Endothelial cell of umbilical vein (primary cell): ENCODE measurements around the gene PCDHB5. TPM values are rescaled to one million over a fixed set of nuclear protein-coding genes. Genes with fewer than 3 reads are reported as not detected.
"Not testable (repeated sequence)": the region's sequence is repeated elsewhere in the genome, so short reads cannot be mapped to it uniquely, and the experiment has no call there.

Source experiments
- BruUV-seq: library from RNA; stranded (reverse); fragments of 400-500 nt; replicated peaks from 2 replicates; lab custom pipeline; 2021; lab: Mats Ljungman, UMichigan
- CTCF ChIA-PET: fragments of 300-600, 350-600 bp; sonication (Branson Sonifier 250); formaldehyde crosslinking; loops from one replicate; lab custom pipeline; 2021; ENCODE audit warnings: antibody characterized with exemption, inconsistent platforms; lab: Charles Lee
- POLR2A ChIA-PET: fragments of 300-600, 350-600 bp; sonication (Branson Sonifier 250); formaldehyde crosslinking; loops from one replicate; lab custom pipeline; 2021; ENCODE audit warnings: antibody characterized with exemption, inconsistent platforms; lab: Charles Lee
- DNase-seq: peaks from one replicate; pipeline ENCODE4 v3.0.0-alpha.2; 2011; ENCODE audit warnings: low read depth, low spot score
- FAIRE-seq: peaks from 2 replicates; lab custom pipeline; 2011; peaks lifted over from hg19 to GRCh38; lab: Jason Lieb, UNC
- H2AFZ ChIP-seq: 2 replicates; pipeline ENCODE4 v1.6.0; 2012; ENCODE audit warnings: low read depth, low read length, control low read depth, inconsistent platforms
- H3K27ac ChIP-seq: 2 replicates; pipeline ENCODE4 v1.5.1; 2011; ENCODE audit warnings: low read depth, mild to moderate bottlenecking, control low read depth, low read length, moderate library complexity; ENCODE audit not compliant: insufficient read depth
- H3K27me3 ChIP-seq, 2 experiments: 2 replicates each; pipeline versions ENCODE4 v1.6.0 to v1.6.1; 2011; ENCODE audit warnings: low read length in 2 of 2, mixed read lengths in 1 of 2; ENCODE audit not compliant: control insufficient read depth in 2 of 2, insufficient read depth in 2 of 2
- H3K36me3 ChIP-seq, 2 experiments: 2 replicates in 1 of 2; 3 replicates in 1 of 2; pipeline ENCODE4 v1.5.1; 2011; ENCODE audit warnings: low read length in 2 of 2, mild to moderate bottlenecking in 1 of 2, moderate library complexity in 1 of 2; ENCODE audit not compliant: control insufficient read depth in 2 of 2, insufficient read depth in 2 of 2; ENCODE audit errors: extremely low read depth in 1 of 2
- H3K4me1 ChIP-seq: 3 replicates; pipeline ENCODE4 v1.5.1; 2011; ENCODE audit warnings: mild to moderate bottlenecking, low read length; ENCODE audit not compliant: control insufficient read depth, insufficient read depth; ENCODE audit errors: extremely low read depth
- H3K4me2 ChIP-seq: 2 replicates; pipeline ENCODE4 v1.6.1; 2011; ENCODE audit warnings: low read length, control low read depth, mixed read lengths; ENCODE audit not compliant: insufficient read depth
- H3K4me3 ChIP-seq, 3 experiments: fragments of 200-600 bp in 1 of 3; sonication (generic), shearing (Covaris generic) in 1 of 3; replicated peaks in 1 of 3; 2 replicates each; pipeline ENCODE4 v1.5.1; 2011 to 2016; ENCODE audit warnings: control low read depth in 3 of 3, low read length in 3 of 3, mild to moderate bottlenecking in 2 of 3, inconsistent platforms in 1 of 3, low read depth in 1 of 3, moderate library complexity in 1 of 3; ENCODE audit not compliant: insufficient read depth in 1 of 3
- H3K79me2 ChIP-seq: 2 replicates; pipeline ENCODE4 v1.6.0; 2012; ENCODE audit warnings: low read length, inconsistent platforms; ENCODE audit not compliant: control insufficient read depth, insufficient read depth
- H3K9ac ChIP-seq: replicated peaks from 2 replicates; pipeline ENCODE3; 2011; ENCODE audit warnings: low read length, control low read depth; ENCODE audit not compliant: insufficient read depth; ENCODE audit errors: extremely low read depth
- H3K9me1 ChIP-seq: replicated peaks from 3 replicates; pipeline ENCODE4 v1.6.0; 2011; ENCODE audit warnings: mild to moderate bottlenecking, low read length; ENCODE audit not compliant: control insufficient read depth, insufficient read depth; ENCODE audit errors: extremely low read depth
- H3K9me3 ChIP-seq: replicated peaks from 2 replicates; pipeline ENCODE4 v1.5.1; 2012; ENCODE audit warnings: low read length, inconsistent platforms; ENCODE audit not compliant: control insufficient read depth, insufficient read depth
- H4K20me1 ChIP-seq: replicated peaks from 2 replicates; pipeline ENCODE3; 2011; ENCODE audit warnings: mild to moderate bottlenecking, low read length; ENCODE audit not compliant: control insufficient read depth, insufficient read depth; ENCODE audit errors: extremely low read depth
- EZH2 ChIP-seq: IDR thresholded peaks from 2 replicates; pipeline ENCODE4 v1.6.1; 2012; ENCODE audit warnings: borderline replicate concordance, low read depth, mild to moderate bottlenecking, moderate library complexity, low read length, inconsistent platforms; ENCODE audit not compliant: severe bottlenecking
- FOS ChIP-seq: IDR thresholded peaks from 2 replicates; pipeline ENCODE4 v1.6.1; 2011; ENCODE audit warnings: mild to moderate bottlenecking, low read length, moderate library complexity, borderline replicate concordance; ENCODE audit not compliant: insufficient read depth
- GATA2 ChIP-seq: IDR thresholded peaks from 2 replicates; pipeline ENCODE4 v1.7.0; 2011; ENCODE audit warnings: low read depth, mild to moderate bottlenecking, moderate library complexity, mixed read lengths, low read length; ENCODE audit not compliant: insufficient read length, insufficient read depth
- JUN ChIP-seq: IDR thresholded peaks from 2 replicates; pipeline ENCODE4 v1.6.1; 2011; ENCODE audit warnings: borderline replicate concordance, low read depth; ENCODE audit not compliant: insufficient read length, insufficient read depth
- MAX ChIP-seq: IDR thresholded peaks from 2 replicates; pipeline ENCODE4 v1.6.1; 2011; ENCODE audit not compliant: insufficient read depth, insufficient read length
- MYC ChIP-seq: IDR thresholded peaks from one replicate; pipeline ENCODE4 v1.6.1; 2011; ENCODE audit warnings: mild to moderate bottlenecking, low read depth, low read length
- POLR2A ChIP-seq: IDR thresholded peaks from 2 replicates; pipeline ENCODE4 v1.6.1; 2012; ENCODE audit warnings: low read depth, mild to moderate bottlenecking, control low read depth, low read length
- POLR2AphosphoS5 ChIP-seq: IDR thresholded peaks from 2 replicates; pipeline ENCODE4 v1.6.1; 2012; ENCODE audit warnings: low read depth, mild to moderate bottlenecking, control low read depth, low read length, moderate library complexity; ENCODE audit not compliant: insufficient read depth
- dilution Hi-C: fragments of 300-500 bp; cut with MboI; formaldehyde crosslinking; loops from one replicate; pipeline ENCODE4 v1.15.0; 2019; ENCODE audit warnings: low sequenced_read_pairs; ENCODE audit not compliant: extremely low pct_ligation_motif_present
- intact Hi-C: fragments of 100-400 bp; cut with micrococcal nuclease; formaldehyde crosslinking; loops from one replicate; pipeline ENCODE4 v1.10.0; 2022
- polyA plus RNA-seq, 4 experiments: library from polyadenylated mRNA; depleted of rRNA in 3 of 4; stranded (reverse) in 3 of 4; unstranded in 1 of 4; fragments of >200 nt; gene quantifications; 2 replicates each; pipeline versions ENCODE4 v1.2.1 to v1.2.3, GENCODE V29; 2011 to 2012; ENCODE audit warnings: missing spikeins in 1 of 4
- total RNA-seq: library from RNA; stranded (reverse); gene quantifications from 2 replicates; pipeline ENCODE4 v1.2.3, GENCODE V29; 2021
- TF ChIP-seq, protein P1 (sequence below), 2 donors: IDR thresholded peaks; 1 replicate in 1 of 2; 2 replicates in 1 of 2; pipeline ENCODE4 v1.5.1; 2011; ENCODE audit warnings: low read length in 2 of 2, mild to moderate bottlenecking in 2 of 2, moderate library complexity in 2 of 2, control low read depth in 1 of 2, inconsistent platforms in 1 of 2, low read depth in 1 of 2; ENCODE audit not compliant: insufficient read depth in 1 of 2; ENCODE audit errors: extremely low read depth in 1 of 2

PCDHB5 gene
- total and polyA plus RNA-seq, 2 donors (not counting 3 experiments of a cell fraction or from before 2014, with no cell fraction given) = 0.27 to 0.80 TPM

GRCh38 chr5:141121985-141122384 lies 13.0 kb upstream of the PCDHB5 start:
- H3K79me2 ChIP-seq = no peaks in the 10 kb centered on the region
- no peak overlapping the region for H3K27ac ChIP-seq
- dilution Hi-C loops (no loop called here), intact Hi-C loops (no loop called here)
- no peaks in the 10 kb centered on the region for H3K4me1 ChIP-seq
- no peaks in the 10 kb centered on the region for H3K9me1 ChIP-seq
- FAIRE-seq (no peak), DNase-seq (no peak)
- no peak overlapping the region for H2AFZ ChIP-seq
- no peak for TF ChIP-seq JUN
- TF ChIP-seq, protein P1, sequence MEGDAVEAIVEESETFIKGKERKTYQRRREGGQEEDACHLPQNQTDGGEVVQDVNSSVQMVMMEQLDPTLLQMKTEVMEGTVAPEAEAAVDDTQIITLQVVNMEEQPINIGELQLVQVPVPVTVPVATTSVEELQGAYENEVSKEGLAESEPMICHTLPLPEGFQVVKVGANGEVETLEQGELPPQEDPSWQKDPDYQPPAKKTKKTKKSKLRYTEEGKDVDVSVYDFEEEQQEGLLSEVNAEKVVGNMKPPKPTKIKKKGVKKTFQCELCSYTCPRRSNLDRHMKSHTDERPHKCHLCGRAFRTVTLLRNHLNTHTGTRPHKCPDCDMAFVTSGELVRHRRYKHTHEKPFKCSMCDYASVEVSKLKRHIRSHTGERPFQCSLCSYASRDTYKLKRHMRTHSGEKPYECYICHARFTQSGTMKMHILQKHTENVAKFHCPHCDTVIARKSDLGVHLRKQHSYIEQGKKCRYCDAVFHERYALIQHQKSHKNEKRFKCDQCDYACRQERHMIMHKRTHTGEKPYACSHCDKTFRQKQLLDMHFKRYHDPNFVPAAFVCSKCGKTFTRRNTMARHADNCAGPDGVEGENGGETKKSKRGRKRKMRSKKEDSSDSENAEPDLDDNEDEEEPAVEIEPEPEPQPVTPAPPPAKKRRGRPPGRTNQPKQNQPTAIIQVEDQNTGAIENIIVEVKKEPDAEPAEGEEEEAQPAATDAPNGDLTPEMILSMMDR (IDR thresholded peaks at IDR 0.05; ENCODE audit: extremely low read depth in 1 of 2, insufficient read depth in 1 of 2, low read depth in 1 of 2, low read length in 2 of 2) = no peak
- TF ChIP-seq POLR2AphosphoS5 = no peak
- TF ChIP-seq EZH2 = no peak
- TF ChIP-seq GATA2 = no peak
- no peak for TF ChIP-seq MAX
- no peak for TF ChIP-seq FOS
- no peak for TF ChIP-seq POLR2A
- TF ChIP-seq MYC = no peak
- no peaks in the 10 kb centered on the region for H3K27me3 ChIP-seq
- BruUV-seq = no TSS peak
- no peaks in the 10 kb centered on the region for H4K20me1 ChIP-seq
- H3K9me3 ChIP-seq = no peaks in the 10 kb centered on the region
- no peaks in the 10 kb centered on the region for H3K36me3 ChIP-seq
- no peak overlapping the region for H3K4me3 ChIP-seq
- CTCF ChIA-PET = interaction anchor here (0.7 to 0.8 kb wide), 2 partner anchors 32 to 55 kb away, joined by 3 read pairs; partner anchors contain the start of gene PCDHB8
- POLR2A ChIA-PET = no interaction called here
- no peak overlapping the region for H3K9ac ChIP-seq
- no peak overlapping the region for H3K4me2 ChIP-seq

DNA sequence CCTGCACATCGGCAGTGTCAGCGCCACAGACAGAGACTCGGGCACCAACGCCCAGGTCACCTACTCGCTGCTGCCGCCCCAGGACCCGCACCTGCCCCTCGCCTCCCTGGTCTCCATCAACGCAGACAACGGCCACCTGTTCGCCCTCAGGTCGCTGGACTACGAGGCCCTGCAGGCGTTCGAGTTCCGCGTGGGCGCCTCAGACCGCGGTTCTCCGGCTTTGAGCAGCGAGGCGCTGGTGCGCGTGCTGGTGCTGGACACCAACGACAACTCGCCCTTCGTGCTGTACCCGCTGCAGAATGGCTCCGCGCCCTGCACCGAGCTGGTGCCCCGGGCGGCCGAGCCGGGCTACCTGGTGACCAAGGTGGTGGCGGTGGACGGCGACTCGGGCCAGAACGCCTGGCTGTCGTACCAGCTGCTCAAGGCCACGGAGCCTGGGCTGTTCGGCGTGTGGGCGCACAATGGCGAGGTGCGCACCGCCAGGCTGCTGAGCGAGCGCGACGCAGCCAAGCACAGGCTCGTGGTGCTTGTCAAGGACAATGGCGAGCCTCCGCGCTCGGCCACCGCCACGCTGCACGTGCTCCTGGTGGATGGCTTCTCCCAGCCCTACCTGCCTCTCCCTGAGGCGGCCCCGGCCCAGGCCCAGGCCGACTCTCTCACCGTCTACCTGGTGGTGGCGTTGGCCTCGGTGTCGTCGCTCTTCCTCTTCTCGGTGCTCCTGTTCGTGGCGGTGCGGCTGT lies 11.4 kb upstream of the PCDHB5 start:
- H3K79me2 ChIP-seq, H3K4me1 ChIP-seq, H3K9ac ChIP-seq, H3K27ac ChIP-seq, POLR2A ChIA-PET, dilution Hi-C loops, H2AFZ ChIP-seq, H3K36me3 ChIP-seq, H3K4me2 ChIP-seq, CTCF ChIA-PET, H3K4me3 ChIP-seq, H3K9me3 ChIP-seq, FAIRE-seq, intact Hi-C loops, H3K9me1 ChIP-seq, H3K27me3 ChIP-seq, BruUV-seq, DNase-seq, H4K20me1 ChIP-seq: not testable (repeated sequence)
